OCI-LY3 (cell line): ENCODE measurements around the gene NOL6.
"Not testable (repeated sequence)": the region's sequence is repeated elsewhere in the genome, so short reads cannot be mapped to it uniquely, and the experiment has no call there.

Source experiments
- CTCF ChIP-seq: fragments of 200-600, 300-600 bp; sonication (generic); IDR thresholded peaks from 2 replicates; pipeline ENCODE4 v1.5.1; 2014; ENCODE audit warnings: antibody characterized with exemption, low read length, low read depth
- EZH2phosphoT487 ChIP-seq: fragments of 200-600 bp; shearing (Covaris generic); IDR thresholded peaks from 2 replicates; pipeline ENCODE4 v1.6.1; 2018; ENCODE audit warnings: antibody characterized with exemption, mixed run types, low read depth

- TF ChIP-seq CTCF, EZH2phosphoT487: not testable (repeated sequence)
Observed at GRCh38 chr9:33511184-33511517, 37.4 kb upstream of the NOL6 start.
